GM23338 (cell line): ENCODE measurements around the gene IRX5. TPM values are rescaled to one million over a fixed set of nuclear protein-coding genes. Genes with fewer than 3 reads are reported as not detected.

Experiments
- ATAC-seq: fragments of 200-7000 bp; cut with Tn5 transposase; 3 replicates; pipeline ENCODE4 v1.9.1; 2020
- DNase-seq: peaks from one replicate; pipeline ENCODE4 v3.0.0-alpha.2; 2015; ENCODE audit warnings: low spot score
- H2AFZ ChIP-seq: fragments of 200-600 bp; sonication (generic); 2 replicates; pipeline ENCODE4 v1.8.0; 2016; ENCODE audit warnings: antibody characterized with exemption, mild to moderate bottlenecking, moderate library complexity
- H3F3A ChIP-seq: fragments of 200-600 bp; sonication (generic); replicated peaks from 2 replicates; pipeline ENCODE4 v1.8.0; 2017; ENCODE audit warnings: antibody characterized with exemption, mixed run types, low read depth
- H3K27ac ChIP-seq: fragments of 200-600 bp; sonication (generic); 2 replicates; pipeline ENCODE4 v1.6.1; 2016; ENCODE audit warnings: low read depth
- H3K27me3 ChIP-seq: fragments of 200-600 bp; sonication (generic); 2 replicates; pipeline ENCODE4 v1.8.0; 2016; ENCODE audit warnings: mild to moderate bottlenecking, mixed run types, moderate library complexity; ENCODE audit not compliant: insufficient read depth
- H3K36me3 ChIP-seq: fragments of 200-600 bp; sonication (generic); 2 replicates; pipeline ENCODE4 v1.8.0; 2016; ENCODE audit warnings: mild to moderate bottlenecking; ENCODE audit not compliant: insufficient read depth
- H3K4me1 ChIP-seq: fragments of 200-600 bp; sonication (generic); 2 replicates; pipeline ENCODE4 v1.8.0; 2016; ENCODE audit warnings: mild to moderate bottlenecking, moderate library complexity; ENCODE audit not compliant: insufficient read depth
- H3K4me2 ChIP-seq: fragments of 200-600 bp; sonication (generic); 2 replicates; pipeline ENCODE4 v1.7.1; 2017; ENCODE audit warnings: mixed run types
- H3K4me3 ChIP-seq: fragments of 200-600 bp; sonication (generic); 2 replicates; pipeline ENCODE4 v1.6.1; 2016; ENCODE audit warnings: mixed run types
- H3K79me2 ChIP-seq: fragments of 200-600 bp; sonication (generic); replicated peaks from 2 replicates; pipeline ENCODE4 v1.8.0; 2017; ENCODE audit warnings: mild to moderate bottlenecking; ENCODE audit not compliant: insufficient read depth
- H3K9me2 ChIP-seq: fragments of 200-600 bp; sonication (generic); 2 replicates; pipeline ENCODE4 v1.8.0; 2017; ENCODE audit not compliant: insufficient read depth
- H4K20me1 ChIP-seq: fragments of 200-600 bp; sonication (generic); replicated peaks from 2 replicates; pipeline ENCODE4 v1.8.0; 2017; ENCODE audit warnings: mild to moderate bottlenecking; ENCODE audit not compliant: insufficient read depth
- H3K27ac Mint-ChIP-seq: 2 replicates; pipeline ENCODE4 v1.8.0; 2020; ENCODE audit warnings: inconsistent platforms, mild to moderate bottlenecking, moderate library complexity, mixed read lengths
- H3K27me3 Mint-ChIP-seq: 3 replicates; pipeline ENCODE4 v1.8.0; 2022; ENCODE audit warnings: low read depth, mild to moderate bottlenecking, moderate library complexity, mixed read lengths, inconsistent platforms; ENCODE audit not compliant: insufficient read depth, poor library complexity
- H3K36me3 Mint-ChIP-seq: 3 replicates; pipeline ENCODE4 v1.8.0; 2021; ENCODE audit warnings: low read depth, mild to moderate bottlenecking, inconsistent platforms, moderate library complexity, mixed read lengths
- H3K4me1 Mint-ChIP-seq: 3 replicates; pipeline ENCODE4 v1.8.0; 2020; ENCODE audit warnings: mild to moderate bottlenecking, inconsistent platforms, mixed read lengths
- H3K4me3 Mint-ChIP-seq: 3 replicates; pipeline ENCODE4 v1.8.0; 2021; ENCODE audit warnings: moderate library complexity, mild to moderate bottlenecking, inconsistent platforms, mixed read lengths
- H3K9me3 Mint-ChIP-seq: 3 replicates; pipeline ENCODE4 v1.8.0; 2020; ENCODE audit warnings: moderate library complexity, mild to moderate bottlenecking, inconsistent platforms, mixed read lengths
- CREB1 ChIP-seq: fragments of 250-450 bp; sonication (Bioruptor Pico); IDR thresholded peaks from 2 replicates; pipeline ENCODE4 v1.5.0; 2020; ENCODE audit warnings: low read depth, mild to moderate bottlenecking, moderate library complexity
- EZH2 ChIP-seq: fragments of 200-600 bp; sonication (generic); IDR thresholded peaks from one replicate; pipeline ENCODE4 v1.8.0; 2017; ENCODE audit warnings: antibody characterized with exemption, mild to moderate bottlenecking, low read depth; ENCODE audit not compliant: unreplicated experiment
- ZNF114 ChIP-seq: fragments of 250-450 bp; sonication (Bioruptor Pico); IDR thresholded peaks from 2 replicates; pipeline ENCODE4 v1.5.0; 2020; ENCODE audit warnings: mild to moderate bottlenecking, moderate library complexity
- ZNF331 ChIP-seq: fragments of 250-450 bp; sonication (Bioruptor Pico); IDR thresholded peaks from 2 replicates; pipeline ENCODE4 v1.5.0; 2020; ENCODE audit warnings: low read depth, mild to moderate bottlenecking, moderate library complexity
- polyA plus RNA-seq: library from polyadenylated mRNA; unstranded; fragments of >200 nt; fragmentation: Nextera tagmentation; extraction: Ambion mirVana; gene quantifications from 2 replicates; pipeline ENCODE4 v1.2.1, GENCODE V29; 2016
- total RNA-seq: library from RNA; depleted of rRNA; stranded (reverse); fragments of >200 nt; shearing (Covaris generic); gene quantifications from 2 replicates; pipeline ENCODE4 v1.2.3, GENCODE V29; 2014
- TF ChIP-seq, protein P1 (sequence below): fragments of 250-450 bp; sonication (Bioruptor Pico); IDR thresholded peaks from 2 replicates; pipeline ENCODE4 v1.5.0; 2020; ENCODE audit warnings: mild to moderate bottlenecking, moderate library complexity

Gene IRX5
- total and polyA plus RNA-seq, 2 experiments from 2014 or later: 0.07 to 0.39 TPM

DNA sequence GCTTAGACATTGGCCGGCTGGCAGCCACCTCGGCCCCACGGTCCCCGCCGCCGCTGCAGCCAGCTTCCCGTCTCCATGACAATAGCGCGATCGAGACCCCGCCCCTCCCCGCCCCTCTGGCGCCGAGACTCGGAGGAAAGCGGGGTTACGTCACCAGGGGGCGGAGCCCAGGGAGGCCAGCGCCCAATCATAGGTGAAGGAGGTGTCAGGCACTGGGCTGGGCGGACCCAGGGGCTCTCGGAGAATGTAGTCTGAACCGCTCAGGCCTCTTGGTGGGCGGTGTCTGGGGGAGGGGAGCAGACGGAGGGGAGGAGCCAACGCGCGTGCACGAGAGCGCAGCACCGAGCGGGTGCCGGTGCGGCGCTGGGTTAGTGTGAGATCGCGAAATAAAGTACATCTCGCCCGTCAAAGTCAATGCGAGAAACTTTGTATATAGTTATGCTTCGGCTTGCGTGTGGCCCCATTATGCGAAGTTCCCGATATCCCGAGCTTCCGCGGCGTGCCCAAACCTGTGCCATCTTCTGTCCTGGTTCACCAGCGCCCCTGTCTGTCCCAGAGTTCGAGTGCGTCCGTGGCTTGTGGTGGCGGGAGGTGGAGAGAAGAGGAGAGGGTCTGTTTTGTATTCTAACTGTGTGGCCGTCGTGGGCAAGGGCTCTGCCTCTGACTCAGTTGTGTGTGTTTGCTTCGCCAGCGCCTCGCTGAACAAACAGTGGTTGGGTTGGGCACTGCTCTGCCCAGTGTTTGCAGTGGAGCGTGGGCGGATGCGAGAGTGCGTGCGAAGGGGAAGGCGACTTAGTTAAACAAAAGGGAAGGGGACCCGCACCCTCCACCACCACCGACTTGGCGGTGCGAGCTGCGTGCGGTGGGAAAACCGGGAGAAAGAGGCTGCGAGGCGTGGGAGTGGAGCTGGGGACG lies 1.3 kb upstream of the IRX5 start:
- peaks cover 72% of the 10 kb centered on the region for H3K27me3 Mint-ChIP-seq

More for the DNA sequence above, 1.3 kb upstream of the IRX5 start:
- Histone ChIP-seq H3K9me2 (no peaks in the 10 kb centered on the region), H2AFZ (peak overlapping the region; percentile 90), H3K27ac (no peak overlapping the region), H3F3A (peaks cover 13% of the 10 kb centered on the region; the same call in 1 of the 2 replicates), H3K4me3 (peak overlapping the region; percentile 79), H3K36me3 (no peaks in the 10 kb centered on the region), H3K27me3 (peaks cover 88% of the 10 kb centered on the region), H3K79me2 (peaks cover 3% of the 10 kb centered on the region; the same call in 1 of the 2 replicates), H4K20me1 (peaks cover 17% of the 10 kb centered on the region; the same call in 1 of the 2 replicates), H3K4me1 (peaks cover 31% of the 10 kb centered on the region), H3K4me2 (peak overlapping the region; percentile 97)
- ATAC-seq: peak; percentile 76
- H3K27ac Mint-ChIP-seq: no peak overlapping the region
- peaks cover 33% of the 10 kb centered on the region for H3K4me1 Mint-ChIP-seq
- H3K36me3 Mint-ChIP-seq: no peaks in the 10 kb centered on the region; the same call in 2 of the 3 replicates
- peak; percentile 99 for DNase-seq
- H3K4me3 Mint-ChIP-seq: peak overlapping the region; percentile 77
- peaks cover 2% of the 10 kb centered on the region; the same call in 1 of the 3 replicates for H3K9me3 Mint-ChIP-seq
- TF ChIP-seq CREB1: peak; percentile 82
- TF ChIP-seq, protein P1, sequence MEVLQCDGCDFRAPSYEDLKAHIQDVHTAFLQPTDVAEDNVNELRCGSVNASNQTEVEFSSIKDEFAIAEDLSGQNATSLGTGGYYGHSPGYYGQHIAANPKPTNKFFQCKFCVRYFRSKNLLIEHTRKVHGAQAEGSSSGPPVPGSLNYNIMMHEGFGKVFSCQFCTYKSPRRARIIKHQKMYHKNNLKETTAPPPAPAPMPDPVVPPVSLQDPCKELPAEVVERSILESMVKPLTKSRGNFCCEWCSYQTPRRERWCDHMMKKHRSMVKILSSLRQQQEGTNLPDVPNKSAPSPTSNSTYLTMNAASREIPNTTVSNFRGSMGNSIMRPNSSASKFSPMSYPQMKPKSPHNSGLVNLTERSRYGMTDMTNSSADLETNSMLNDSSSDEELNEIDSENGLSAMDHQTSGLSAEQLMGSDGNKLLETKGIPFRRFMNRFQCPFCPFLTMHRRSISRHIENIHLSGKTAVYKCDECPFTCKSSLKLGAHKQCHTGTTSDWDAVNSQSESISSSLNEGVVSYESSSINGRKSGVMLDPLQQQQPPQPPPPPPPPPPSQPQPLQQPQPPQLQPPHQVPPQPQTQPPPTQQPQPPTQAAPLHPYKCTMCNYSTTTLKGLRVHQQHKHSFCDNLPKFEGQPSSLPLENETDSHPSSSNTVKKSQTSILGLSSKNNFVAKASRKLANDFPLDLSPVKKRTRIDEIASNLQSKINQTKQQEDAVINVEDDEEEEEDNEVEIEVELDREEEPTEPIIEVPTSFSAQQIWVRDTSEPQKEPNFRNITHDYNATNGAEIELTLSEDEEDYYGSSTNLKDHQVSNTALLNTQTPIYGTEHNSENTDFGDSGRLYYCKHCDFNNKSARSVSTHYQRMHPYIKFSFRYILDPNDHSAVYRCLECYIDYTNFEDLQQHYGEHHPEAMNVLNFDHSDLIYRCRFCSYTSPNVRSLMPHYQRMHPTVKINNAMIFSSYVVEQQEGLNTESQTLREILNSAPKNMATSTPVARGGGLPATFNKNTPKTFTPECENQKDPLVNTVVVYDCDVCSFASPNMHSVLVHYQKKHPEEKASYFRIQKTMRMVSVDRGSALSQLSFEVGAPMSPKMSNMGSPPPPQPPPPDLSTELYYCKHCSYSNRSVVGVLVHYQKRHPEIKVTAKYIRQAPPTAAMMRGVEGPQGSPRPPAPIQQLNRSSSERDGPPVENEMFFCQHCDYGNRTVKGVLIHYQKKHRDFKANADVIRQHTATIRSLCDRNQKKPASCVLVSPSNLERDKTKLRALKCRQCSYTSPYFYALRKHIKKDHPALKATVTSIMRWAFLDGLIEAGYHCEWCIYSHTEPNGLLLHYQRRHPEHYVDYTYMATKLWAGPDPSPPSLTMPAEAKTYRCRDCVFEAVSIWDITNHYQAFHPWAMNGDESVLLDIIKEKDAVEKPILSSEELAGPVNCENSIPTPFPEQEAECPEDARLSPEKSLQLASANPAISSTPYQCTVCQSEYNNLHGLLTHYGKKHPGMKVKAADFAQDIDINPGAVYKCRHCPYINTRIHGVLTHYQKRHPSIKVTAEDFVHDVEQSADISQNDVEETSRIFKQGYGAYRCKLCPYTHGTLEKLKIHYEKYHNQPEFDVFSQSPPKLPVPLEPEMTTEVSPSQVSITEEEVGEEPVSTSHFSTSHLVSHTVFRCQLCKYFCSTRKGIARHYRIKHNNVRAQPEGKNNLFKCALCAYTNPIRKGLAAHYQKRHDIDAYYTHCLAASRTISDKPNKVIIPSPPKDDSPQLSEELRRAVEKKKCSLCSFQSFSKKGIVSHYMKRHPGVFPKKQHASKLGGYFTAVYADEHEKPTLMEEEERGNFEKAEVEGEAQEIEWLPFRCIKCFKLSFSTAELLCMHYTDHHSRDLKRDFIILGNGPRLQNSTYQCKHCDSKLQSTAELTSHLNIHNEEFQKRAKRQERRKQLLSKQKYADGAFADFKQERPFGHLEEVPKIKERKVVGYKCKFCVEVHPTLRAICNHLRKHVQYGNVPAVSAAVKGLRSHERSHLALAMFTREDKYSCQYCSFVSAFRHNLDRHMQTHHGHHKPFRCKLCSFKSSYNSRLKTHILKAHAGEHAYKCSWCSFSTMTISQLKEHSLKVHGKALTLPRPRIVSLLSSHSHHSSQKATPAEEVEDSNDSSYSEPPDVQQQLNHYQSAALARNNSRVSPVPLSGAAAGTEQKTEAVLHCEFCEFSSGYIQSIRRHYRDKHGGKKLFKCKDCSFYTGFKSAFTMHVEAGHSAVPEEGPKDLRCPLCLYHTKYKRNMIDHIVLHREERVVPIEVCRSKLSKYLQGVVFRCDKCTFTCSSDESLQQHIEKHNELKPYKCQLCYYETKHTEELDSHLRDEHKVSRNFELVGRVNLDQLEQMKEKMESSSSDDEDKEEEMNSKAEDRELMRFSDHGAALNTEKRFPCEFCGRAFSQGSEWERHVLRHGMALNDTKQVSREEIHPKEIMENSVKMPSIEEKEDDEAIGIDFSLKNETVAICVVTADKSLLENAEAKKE (CRISPR knock-in tag): no peak
- TF ChIP-seq ZNF331 (CRISPR knock-in tag): no peak
- peak; percentile 66 for TF ChIP-seq EZH2
- no peak for TF ChIP-seq ZNF114 (CRISPR knock-in tag)
